AG04450 (cell line): ENCODE measurements around the gene GABRD. TPM values are rescaled to one million over a fixed set of nuclear protein-coding genes. Genes with fewer than 3 reads are reported as not detected.

Experiments
- CTCF ChIA-PET: fragments of 300-600, 350-600 bp; formaldehyde crosslinking; extraction: SDS; loops from one replicate; lab custom pipeline; 2022; ENCODE audit warnings: antibody characterized with exemption, inconsistent platforms; lab: Charles Lee
- POLR2A ChIA-PET: fragments of 350-600 bp; formaldehyde crosslinking; extraction: SDS; loops from one replicate; lab custom pipeline; 2021; ENCODE audit warnings: antibody characterized with exemption, inconsistent platforms; lab: Yijun Ruan, JAX
- DNase-seq: peaks from one replicate; pipeline ENCODE4 v3.0.0-alpha.2; 2011; ENCODE audit warnings: low read depth, low spot score
- H3K27ac ChIP-seq: one replicate; pipeline ENCODE4 v1.5.1; 2012; ENCODE audit warnings: low read depth, low read length, control low read depth
- H3K27me3 ChIP-seq: one replicate; pipeline ENCODE4 v1.6.0; 2012; ENCODE audit warnings: low read length; ENCODE audit not compliant: control insufficient read depth, insufficient read depth
- H3K4me3 ChIP-seq: 2 replicates; pipeline ENCODE4 v1.5.1; 2011; ENCODE audit warnings: mild to moderate bottlenecking, low read depth, low read length, control low read depth
- H3K9me3 ChIP-seq: 2 replicates; pipeline ENCODE4 v1.5.1; 2012; ENCODE audit warnings: low read length; ENCODE audit not compliant: control insufficient read depth, insufficient read depth
- polyA plus RNA-seq: library from polyadenylated mRNA; depleted of rRNA; stranded (reverse); fragments of >200 nt; gene quantifications from 2 replicates; pipeline ENCODE4 v1.2.3, GENCODE V29; 2011
- TF ChIP-seq, protein P1 (sequence below): IDR thresholded peaks from 2 replicates; pipeline ENCODE4 v1.5.1; 2011; ENCODE audit warnings: low read depth, low read length, control low read depth, inconsistent platforms

Gene GABRD
- polyA plus RNA-seq, 1 experiment: not detected

DNA sequence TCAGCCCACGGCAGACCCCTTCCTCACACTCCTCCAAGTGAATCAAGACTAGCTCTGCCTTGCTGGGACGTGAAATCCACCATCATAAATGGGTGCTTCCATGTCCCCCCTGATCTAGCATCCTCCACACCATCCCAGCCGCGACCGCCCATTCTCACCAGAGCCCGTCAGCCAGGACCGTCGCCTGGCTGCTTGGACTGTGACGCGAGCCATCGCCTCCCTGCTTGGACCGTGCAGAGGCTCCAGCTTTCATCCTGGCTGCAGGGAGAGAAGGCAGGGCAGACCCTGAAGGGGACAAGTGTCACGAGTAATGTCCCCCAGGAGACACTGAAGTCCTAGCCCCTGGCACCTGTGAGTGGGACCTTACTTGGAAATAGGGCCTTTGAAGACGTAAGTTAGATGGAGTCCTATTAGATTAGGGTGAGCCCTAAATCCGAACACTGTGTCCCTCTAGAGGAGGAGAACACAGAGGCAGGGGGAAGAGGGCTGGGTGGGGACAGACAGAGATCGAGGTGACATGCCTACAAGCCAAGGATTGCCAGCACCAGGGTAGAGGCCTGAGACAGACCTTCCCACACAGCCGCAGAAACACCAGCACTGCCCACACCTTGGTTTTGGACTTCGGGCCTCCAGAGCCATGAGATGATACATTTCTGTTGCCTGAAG, 18.3 kb downstream of the GABRD start:
- CTCF ChIA-PET: interaction anchor here (1.2 kb wide), 1 partner anchor 102 kb away, joined by 3 read pairs; no protein-coding TSS in a partner anchor
- Histone ChIP-seq H3K4me3 (no peak overlapping the region), H3K27me3 (peaks cover 21% of the 10 kb centered on the region), H3K9me3 (no peaks in the 10 kb centered on the region), H3K27ac (no peak overlapping the region)
- TF ChIP-seq, protein P1, sequence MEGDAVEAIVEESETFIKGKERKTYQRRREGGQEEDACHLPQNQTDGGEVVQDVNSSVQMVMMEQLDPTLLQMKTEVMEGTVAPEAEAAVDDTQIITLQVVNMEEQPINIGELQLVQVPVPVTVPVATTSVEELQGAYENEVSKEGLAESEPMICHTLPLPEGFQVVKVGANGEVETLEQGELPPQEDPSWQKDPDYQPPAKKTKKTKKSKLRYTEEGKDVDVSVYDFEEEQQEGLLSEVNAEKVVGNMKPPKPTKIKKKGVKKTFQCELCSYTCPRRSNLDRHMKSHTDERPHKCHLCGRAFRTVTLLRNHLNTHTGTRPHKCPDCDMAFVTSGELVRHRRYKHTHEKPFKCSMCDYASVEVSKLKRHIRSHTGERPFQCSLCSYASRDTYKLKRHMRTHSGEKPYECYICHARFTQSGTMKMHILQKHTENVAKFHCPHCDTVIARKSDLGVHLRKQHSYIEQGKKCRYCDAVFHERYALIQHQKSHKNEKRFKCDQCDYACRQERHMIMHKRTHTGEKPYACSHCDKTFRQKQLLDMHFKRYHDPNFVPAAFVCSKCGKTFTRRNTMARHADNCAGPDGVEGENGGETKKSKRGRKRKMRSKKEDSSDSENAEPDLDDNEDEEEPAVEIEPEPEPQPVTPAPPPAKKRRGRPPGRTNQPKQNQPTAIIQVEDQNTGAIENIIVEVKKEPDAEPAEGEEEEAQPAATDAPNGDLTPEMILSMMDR: no peak
- POLR2A ChIA-PET: no interaction called here
- DNase-seq: no peak

DNA sequence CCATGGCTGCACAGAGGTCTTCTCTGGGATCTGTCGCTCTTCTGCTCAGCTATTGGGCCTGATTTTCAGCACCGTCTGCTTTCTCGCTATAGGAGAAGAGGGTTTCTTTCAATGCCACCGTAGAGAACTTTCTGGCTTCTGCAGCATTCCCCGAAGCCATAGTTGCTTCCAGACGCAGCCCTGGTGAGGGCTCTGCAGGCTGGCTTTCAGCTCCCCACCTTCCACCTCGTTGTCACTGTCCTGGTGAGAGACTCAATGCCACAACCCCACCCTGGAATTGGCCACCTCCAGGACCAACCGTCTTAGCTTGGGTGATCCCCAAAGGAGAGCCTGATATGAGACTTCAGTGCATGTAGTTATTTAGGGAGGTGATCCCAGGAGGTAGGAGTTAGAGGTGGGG, 19.1 kb downstream of the GABRD start:
- Histone ChIP-seq H3K27me3 (peaks cover 15% of the 10 kb centered on the region), H3K4me3 (no peak overlapping the region), H3K27ac (no peak overlapping the region), H3K9me3 (no peaks in the 10 kb centered on the region)
- DNase-seq: no peak
- POLR2A ChIA-PET: no interaction called here
- TF ChIP-seq, protein P1: no peak
- CTCF ChIA-PET: no interaction called here

DNA sequence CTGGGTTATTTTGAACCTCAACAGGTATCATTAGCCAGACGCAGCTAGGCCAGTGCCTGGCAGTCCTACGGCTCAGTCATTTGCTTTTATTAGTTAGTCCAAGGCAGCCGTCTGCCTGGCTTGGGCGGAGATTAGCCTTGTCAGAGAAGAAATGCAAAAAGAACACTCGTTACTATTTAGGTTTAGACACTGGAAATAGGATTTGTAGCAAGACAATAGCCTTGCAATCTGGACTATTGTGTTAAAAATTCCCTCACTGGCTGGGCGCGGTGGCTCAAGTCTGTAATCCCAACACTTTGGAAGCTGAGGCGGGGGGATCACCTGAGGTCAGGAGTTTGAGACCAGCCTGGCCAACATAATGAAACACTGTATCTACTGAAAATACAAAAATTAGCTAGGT, 20.1 kb downstream of the GABRD start:
- Histone ChIP-seq H3K9me3 (no peaks in the 10 kb centered on the region), H3K27ac (no peak overlapping the region), H3K4me3 (no peak overlapping the region), H3K27me3 (peaks cover 15% of the 10 kb centered on the region)
- no peak for DNase-seq
- CTCF ChIA-PET: no interaction called here
- POLR2A ChIA-PET: no interaction called here
- TF ChIP-seq, protein P1: no peak

DNA sequence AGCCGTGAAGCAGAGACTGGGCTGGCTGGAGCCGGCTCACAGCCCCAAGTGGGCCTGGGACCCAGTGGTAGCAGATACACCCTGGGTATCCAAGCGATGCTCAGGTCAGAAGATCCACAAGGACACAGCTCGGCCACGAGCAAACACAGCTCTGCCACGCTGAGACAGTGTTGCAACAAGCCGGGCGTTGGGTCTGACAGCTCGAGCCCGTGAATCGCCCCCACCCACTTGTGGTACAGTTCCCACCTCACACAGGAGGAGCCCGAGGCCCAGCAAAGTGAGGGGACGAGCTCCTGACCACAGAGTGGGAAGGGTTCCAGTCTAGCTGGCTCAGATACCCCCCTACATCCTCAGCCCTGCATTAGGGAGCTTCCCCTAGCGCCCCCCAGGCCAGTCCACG, 22.2 kb downstream of the GABRD start:
- POLR2A ChIA-PET: no interaction called here
- TF ChIP-seq, protein P1: no peak
- H3K27me3 ChIP-seq: peaks cover 23% of the 10 kb centered on the region

DNA sequence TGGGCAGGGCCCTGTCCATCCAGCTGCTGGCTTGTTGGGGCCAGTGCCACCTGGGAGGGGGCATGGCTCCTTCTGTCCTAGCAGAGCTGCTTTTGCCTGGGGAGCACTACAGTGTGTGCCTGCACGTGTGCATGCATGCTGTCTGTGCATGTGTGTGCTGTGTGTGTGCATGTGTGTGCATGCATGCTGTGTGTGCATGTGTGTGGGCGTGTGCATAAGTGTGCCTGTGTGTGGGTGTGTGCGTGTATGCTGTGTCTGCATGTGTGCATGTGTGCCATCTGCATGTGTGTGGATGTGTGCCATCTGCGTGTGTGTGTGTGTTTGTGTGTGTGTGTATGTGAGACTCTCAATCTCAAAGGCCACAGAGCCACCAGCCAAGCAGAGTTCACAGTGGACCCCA, 22.7 kb downstream of the GABRD start:
- Histone ChIP-seq H3K27me3 (peaks cover 26% of the 10 kb centered on the region), H3K9me3 (no peaks in the 10 kb centered on the region; the same call in 1 of the 2 replicates), H3K27ac (no peak overlapping the region), H3K4me3 (no peak overlapping the region)
- CTCF ChIA-PET: no interaction called here
- TF ChIP-seq, protein P1: no peak
- POLR2A ChIA-PET: no interaction called here
- no peak for DNase-seq

More for the DNA sequence above, 22.2 kb downstream of the GABRD start:
- CTCF ChIA-PET: interaction anchor here (1.1 kb wide), 1 partner anchor 80 kb away, joined by 3 read pairs; no protein-coding TSS in a partner anchor
- DNase-seq: no peak
- Histone ChIP-seq H3K27ac (no peak overlapping the region), H3K4me3 (no peak overlapping the region), H3K9me3 (no peaks in the 10 kb centered on the region; the same call in 1 of the 2 replicates)
